Measurements from ENCODE around the gene KLK4.

- TF ChIP-seq CTCF (IDR thresholded peaks at IDR 0.05; ENCODE audit: low read length) (no peak), EZH2 (optimal IDR thresholded peaks at IDR 0.05; ENCODE audit: low read depth, low read length) (no peak)
Measured at GRCh38 chr19:50928831-50929230, 17.6 kb upstream of the KLK4 start.

All from MM.1S (cell line).